NCI-H345 (cell line): ENCODE results near the gene MRTFB.
"Not testable (repeated sequence)": the region's sequence is repeated elsewhere in the genome, so short reads cannot be mapped to it uniquely, and the experiment has no call there.

Experiments
- DNase-seq: peaks from one replicate; lab custom pipeline; 2025; lab: John Stamatoyannopoulos, UW

The MRTFB gene, protein sequence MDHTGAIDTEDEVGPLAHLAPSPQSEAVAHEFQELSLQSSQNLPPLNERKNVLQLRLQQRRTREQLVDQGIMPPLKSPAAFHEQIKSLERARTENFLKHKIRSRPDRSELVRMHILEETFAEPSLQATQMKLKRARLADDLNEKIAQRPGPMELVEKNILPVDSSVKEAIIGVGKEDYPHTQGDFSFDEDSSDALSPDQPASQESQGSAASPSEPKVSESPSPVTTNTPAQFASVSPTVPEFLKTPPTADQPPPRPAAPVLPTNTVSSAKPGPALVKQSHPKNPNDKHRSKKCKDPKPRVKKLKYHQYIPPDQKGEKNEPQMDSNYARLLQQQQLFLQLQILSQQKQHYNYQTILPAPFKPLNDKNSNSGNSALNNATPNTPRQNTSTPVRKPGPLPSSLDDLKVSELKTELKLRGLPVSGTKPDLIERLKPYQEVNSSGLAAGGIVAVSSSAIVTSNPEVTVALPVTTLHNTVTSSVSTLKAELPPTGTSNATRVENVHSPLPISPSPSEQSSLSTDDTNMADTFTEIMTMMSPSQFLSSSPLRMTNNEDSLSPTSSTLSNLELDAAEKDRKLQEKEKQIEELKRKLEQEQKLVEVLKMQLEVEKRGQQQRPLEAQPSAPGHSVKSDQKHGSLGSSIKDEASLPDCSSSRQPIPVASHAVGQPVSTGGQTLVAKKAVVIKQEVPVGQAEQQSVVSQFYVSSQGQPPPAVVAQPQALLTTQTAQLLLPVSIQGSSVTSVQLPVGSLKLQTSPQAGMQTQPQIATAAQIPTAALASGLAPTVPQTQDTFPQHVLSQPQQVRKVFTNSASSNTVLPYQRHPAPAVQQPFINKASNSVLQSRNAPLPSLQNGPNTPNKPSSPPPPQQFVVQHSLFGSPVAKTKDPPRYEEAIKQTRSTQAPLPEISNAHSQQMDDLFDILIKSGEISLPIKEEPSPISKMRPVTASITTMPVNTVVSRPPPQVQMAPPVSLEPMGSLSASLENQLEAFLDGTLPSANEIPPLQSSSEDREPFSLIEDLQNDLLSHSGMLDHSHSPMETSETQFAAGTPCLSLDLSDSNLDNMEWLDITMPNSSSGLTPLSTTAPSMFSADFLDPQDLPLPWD

GRCh38 chr16:14070877-14071575 lies at the start of gene MRTFB:
MRTFB (plus strand) TSS chr16:14071319; CDS start chr16:14140607, 69,288 bp downstream.
- peak; percentile 87 for DNase-seq

DNA sequence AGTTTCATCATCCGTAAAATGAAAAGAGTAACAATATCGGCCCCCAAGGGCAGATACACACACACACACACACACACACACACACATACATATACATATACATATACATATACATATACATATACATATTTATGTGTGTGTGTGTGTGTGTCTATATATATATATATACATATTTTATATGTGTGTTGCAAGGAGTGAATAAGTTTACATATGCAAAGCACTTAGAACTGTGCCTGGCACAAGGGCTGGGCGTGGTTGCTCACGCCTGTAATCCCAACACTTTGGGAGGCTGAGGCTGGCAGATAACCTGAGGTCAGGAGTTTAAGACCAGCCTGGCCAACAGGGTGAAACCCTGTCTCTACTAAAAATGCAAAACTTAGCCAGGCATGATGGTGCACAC lies 47.6 kb upstream of the MRTFB start:
- not testable (repeated sequence) for DNase-seq

DNA sequence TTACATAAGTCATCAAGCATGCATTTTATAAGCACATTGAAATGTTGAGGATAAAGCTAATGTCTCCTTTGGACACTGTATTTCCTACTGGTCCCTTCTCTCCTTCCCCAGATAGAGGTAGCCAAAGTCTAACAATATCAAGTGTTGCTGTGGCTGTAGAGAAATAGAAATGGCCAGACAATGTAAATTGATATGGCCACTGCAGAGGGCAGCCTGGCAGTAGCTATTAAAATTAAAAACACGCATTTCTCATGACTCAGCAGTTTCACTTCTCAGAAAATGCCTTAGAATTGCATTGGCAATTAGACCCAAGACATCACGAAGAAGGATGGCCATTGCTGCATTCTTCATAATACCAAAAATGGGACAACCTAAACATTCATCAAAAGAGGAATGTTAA lies 46.8 kb upstream of the MRTFB start:
- no peak for DNase-seq

DNA sequence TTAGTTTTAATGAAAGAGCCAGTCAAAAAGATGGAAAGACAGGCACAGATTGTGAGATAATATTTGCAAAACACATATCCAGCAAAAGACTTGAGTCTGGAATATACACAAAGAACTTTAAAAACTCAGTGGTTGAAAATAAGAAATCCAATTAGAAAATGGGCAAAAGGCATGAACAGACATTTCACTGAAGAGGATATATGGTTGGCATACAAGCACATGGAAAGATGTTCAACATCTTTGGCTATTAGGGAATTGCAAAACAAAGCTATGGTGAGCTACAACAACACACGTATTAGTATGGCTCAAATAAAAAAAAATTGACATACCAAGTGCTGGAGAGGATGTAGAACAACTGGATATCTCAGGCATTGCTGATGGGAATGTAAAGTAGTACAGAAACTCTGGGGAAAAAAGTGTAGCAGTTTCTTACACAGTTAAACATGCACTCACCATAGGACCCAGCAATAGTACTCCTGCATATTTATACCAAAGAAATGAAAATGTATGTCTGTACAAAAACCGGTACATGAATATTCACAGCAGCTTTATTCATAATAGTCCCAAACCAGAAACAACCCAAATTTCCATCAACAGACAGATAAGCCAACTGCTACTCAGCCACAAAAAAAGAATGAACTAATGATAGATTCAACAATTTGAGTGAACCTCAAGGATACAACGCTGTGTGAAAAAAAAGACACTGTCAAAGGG lies 44.4 kb upstream of the MRTFB start:
- no peak for DNase-seq

GRCh38 chr16:14028202-14028601 lies 42.9 kb upstream of the MRTFB start:
- DNase-seq = peak; percentile 55

DNA sequence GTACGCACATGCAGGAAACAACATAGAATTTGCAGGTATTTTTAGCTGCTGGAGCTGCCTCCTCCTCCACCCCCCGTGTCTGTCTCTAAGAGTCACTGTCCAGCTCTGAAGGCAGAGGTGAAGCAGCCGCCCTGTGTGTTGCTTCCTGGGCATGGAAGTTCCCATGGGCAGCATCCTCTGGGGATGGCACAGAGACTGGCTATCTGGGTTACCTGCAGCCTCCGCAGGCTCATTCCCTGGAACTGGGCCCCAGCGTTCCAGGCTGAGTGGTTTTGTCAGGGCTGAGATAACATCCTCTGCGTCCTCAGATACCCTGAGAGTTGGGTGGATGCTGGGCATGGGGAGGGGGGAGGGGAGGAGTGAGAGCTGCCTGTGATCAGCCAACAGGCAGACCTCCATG lies 41.5 kb upstream of the MRTFB start:
- DNase-seq = no peak

DNA sequence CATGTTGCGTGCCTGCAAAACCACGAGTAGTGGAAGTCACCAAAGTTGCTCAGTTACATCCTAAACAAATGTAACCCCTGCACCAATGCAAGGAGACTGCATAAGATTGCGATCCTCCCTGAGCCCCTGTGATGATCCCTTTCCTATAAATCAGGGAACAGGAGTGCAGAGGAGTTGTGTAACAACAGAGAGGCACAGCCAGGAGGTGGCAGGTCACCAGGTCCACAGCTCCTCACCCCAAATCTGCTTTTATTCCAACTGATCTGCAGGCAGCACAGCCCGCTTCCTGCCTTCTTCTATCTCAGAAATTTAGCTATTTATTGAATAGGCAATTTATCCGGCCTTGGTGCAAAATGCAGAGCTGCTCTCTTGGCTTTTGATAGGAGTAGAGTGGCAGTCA lies 36.0 kb upstream of the MRTFB start:
- no peak for DNase-seq

GRCh38 chr16:14036889-14037288 lies 34.2 kb upstream of the MRTFB start:
- no peak for DNase-seq

GRCh38 chr16:14037960-14038359 lies 33.2 kb upstream of the MRTFB start:
- no peak for DNase-seq

DNA sequence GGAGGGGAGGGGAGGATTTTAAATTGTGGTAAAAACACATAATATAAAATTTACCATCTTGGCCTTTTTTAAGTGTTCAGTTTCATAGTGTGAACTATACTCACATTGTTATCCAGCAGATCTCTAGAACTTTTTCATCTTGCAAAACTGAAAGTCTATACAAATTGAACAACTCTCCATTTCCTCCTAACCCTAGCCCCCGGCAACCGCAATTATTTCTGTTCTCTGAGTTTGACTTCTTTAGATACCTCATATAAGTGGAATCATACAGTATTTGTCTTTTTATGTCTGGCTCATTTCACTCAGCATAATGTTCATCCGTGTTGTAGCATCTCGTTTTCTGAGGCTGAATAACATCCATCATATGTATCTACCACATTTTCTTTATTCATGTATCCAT lies 30.0 kb upstream of the MRTFB start:
- no peak for DNase-seq

- DNase-seq = no peak
These were observed 28.4 kb upstream of the MRTFB start for GRCh38 chr16:14042706-14043105.

- no peak for DNase-seq
These were observed 27.8 kb upstream of the MRTFB start for GRCh38 chr16:14043278-14043677.

DNA sequence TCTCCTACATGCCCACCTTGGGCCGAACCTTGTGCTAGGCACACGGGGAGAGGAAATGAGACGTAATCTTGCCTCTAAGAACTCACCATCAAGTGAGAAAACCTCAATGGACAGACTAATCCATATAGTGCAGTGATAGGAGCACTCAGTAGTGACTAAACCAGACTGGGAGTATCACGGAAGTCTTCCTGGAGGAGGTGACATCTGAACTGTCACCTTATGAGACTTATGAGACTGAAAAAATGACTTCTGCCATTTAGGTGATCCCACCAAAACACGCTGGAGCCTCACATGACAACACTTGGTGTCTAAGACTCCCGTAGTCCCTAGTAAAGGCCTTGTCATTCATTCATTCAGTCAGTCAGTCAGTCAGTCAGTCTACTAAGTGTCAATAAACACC lies 27.3 kb upstream of the MRTFB start:
- DNase-seq = no peak

GRCh38 chr16:14047121-14047859 lies 23.8 kb upstream of the MRTFB start:
- DNase-seq = not testable (repeated sequence)

- DNase-seq = no peak
These were observed 20.7 kb upstream of the MRTFB start for GRCh38 chr16:14050291-14051027.

GRCh38 chr16:14051103-14051729 lies 19.9 kb upstream of the MRTFB start:
- no peak for DNase-seq

DNA sequence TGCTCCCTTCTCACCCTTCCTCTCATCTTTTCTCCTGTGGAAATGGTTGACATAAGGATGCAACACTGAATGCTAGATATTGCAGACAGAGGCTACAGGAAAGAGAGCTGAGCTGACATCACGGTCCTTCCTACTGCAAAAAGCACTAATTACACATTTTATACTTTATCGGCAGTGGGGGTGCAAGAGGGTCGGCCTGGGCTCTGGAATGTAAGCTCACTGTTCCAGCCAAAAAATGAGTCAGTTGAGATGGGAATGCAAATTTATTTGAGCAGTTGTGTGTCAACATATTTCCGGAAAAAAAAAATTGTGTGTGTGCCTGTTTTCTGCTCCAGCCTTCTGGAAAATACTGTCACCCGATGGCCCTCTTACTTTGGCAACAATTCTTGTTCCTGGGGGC lies 14.1 kb upstream of the MRTFB start:
- no peak for DNase-seq

- DNase-seq = no peak
These were observed 13.2 kb upstream of the MRTFB start for GRCh38 chr16:14057878-14058382.

GRCh38 chr16:14061732-14062259 lies 9.3 kb upstream of the MRTFB start:
- no peak for DNase-seq
